Measurements from ENCODE around the gene PMS1. TPM values are rescaled to one million over a fixed set of nuclear protein-coding genes. Genes with fewer than 3 reads are reported as not detected.

The PMS1 gene
- total and polyA plus RNA-seq, 9 of the 15 experiments (the other 6 are each of a cell fraction or from before 2014, with no cell fraction given): 14.5 to 29.8 (median 24.7) TPM

DNA sequence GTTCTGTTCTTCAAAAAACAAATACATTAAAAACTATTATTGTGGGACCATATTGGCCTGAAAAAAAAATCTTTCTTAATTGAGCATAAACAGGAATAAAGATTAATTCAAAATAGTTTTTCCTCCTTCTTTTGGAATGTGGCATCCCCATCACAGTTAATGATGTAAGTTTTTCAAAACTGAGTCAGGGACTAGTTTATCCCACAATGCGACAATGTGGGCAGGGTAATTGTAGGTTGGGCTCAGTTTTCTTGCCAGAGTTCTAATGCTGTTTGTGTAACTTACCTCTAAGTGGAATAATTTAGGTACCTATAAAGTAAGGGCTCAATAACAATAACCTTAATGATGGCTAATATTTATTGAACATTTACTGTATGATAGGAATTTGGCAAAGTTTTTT, 82.0 kb downstream of the PMS1 start:
- intact Hi-C loops (cut with micrococcal nuclease): no loop called here
- no peaks in the 10 kb centered on the region for H3K79me2 ChIP-seq (ENCODE audit: control insufficient read depth, insufficient read depth, low read length)
- no peaks in the 10 kb centered on the region for H3K27me3 ChIP-seq (ENCODE audit: control insufficient read depth in 2 of 2, insufficient read depth in 2 of 2, low read length in 2 of 2)
- no peaks in the 10 kb centered on the region for H3K4me1 ChIP-seq (replicated peaks in 1 of 2; ENCODE audit: control insufficient read depth in 2 of 2, insufficient read depth in 2 of 2, low read length in 2 of 2)
- H3K9me3 ChIP-seq (replicated peaks; ENCODE audit: control insufficient read depth, insufficient read depth, low read depth, low read length): no peaks in the 10 kb centered on the region; the same call in 1 of the 2 replicates
- 100% methylated on average over 1 of the region's 1 CpG for WGBS (ENCODE audit: insufficient coverage, low coverage, missing lambda C conversion rate)
- TF ChIP-seq ZNF444 (CRISPR knock-in tag; IDR thresholded peaks at IDR 0.05): no peak
- TF ChIP-seq EP300 (IDR thresholded peaks at IDR 0.05; ENCODE audit: low read length): no peak
- no peak for TF ChIP-seq BDP1 (IDR thresholded peaks at IDR 0.05; ENCODE audit: insufficient read depth, insufficient read length)
- no peak for TF ChIP-seq RB1 (IDR thresholded peaks at IDR 0.05; ENCODE audit: low read depth)
- no peak for TF ChIP-seq HCFC1 (IDR thresholded peaks at IDR 0.05; ENCODE audit: low read depth, low read length)
- no peak for TF ChIP-seq XRCC3 (IDR thresholded peaks at IDR 0.05)
- TF ChIP-seq STAT5B (CRISPR knock-in tag; IDR thresholded peaks at IDR 0.05): no peak
- no peak for TF ChIP-seq GATA2 (CRISPR knock-in tag; IDR thresholded peaks at IDR 0.05)
- no peak for TF ChIP-seq EZH2 (IDR thresholded peaks at IDR 0.05; ENCODE audit: borderline replicate concordance, low read depth, low read length)
- TF ChIP-seq, protein P1, sequence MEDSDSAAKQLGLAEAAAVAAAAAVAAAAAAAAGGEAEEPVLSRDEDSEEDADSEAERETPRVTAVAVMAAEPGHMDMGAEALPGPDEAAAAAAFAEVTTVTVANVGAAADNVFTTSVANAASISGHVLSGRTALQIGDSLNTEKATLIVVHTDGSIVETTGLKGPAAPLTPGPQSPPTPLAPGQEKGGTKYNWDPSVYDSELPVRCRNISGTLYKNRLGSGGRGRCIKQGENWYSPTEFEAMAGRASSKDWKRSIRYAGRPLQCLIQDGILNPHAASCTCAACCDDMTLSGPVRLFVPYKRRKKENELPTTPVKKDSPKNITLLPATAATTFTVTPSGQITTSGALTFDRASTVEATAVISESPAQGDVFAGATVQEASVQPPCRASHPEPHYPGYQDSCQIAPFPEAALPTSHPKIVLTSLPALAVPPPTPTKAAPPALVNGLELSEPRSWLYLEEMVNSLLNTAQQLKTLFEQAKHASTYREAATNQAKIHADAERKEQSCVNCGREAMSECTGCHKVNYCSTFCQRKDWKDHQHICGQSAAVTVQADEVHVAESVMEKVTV (CRISPR knock-in tag; IDR thresholded peaks at IDR 0.05): no peak
- TF ChIP-seq FOXA3 (CRISPR knock-in tag; conservative IDR thresholded peaks at IDR 0.05 in 1 of 2, IDR thresholded peaks at IDR 0.05 in 1 of 2): no peak
- TF ChIP-seq, protein P2, sequence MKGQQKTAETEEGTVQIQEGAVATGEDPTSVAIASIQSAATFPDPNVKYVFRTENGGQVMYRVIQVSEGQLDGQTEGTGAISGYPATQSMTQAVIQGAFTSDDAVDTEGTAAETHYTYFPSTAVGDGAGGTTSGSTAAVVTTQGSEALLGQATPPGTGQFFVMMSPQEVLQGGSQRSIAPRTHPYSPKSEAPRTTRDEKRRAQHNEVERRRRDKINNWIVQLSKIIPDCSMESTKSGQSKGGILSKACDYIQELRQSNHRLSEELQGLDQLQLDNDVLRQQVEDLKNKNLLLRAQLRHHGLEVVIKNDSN (CRISPR knock-in tag; IDR thresholded peaks at IDR 0.05): no peak
- no peak for TF ChIP-seq KDM5B (IDR thresholded peaks at IDR 0.05; ENCODE audit: insufficient replicate concordance, low read depth, low read length)
- no peak for TF ChIP-seq ZNF551 (CRISPR knock-in tag; IDR thresholded peaks at IDR 0.05)
- TF ChIP-seq, protein P3, sequence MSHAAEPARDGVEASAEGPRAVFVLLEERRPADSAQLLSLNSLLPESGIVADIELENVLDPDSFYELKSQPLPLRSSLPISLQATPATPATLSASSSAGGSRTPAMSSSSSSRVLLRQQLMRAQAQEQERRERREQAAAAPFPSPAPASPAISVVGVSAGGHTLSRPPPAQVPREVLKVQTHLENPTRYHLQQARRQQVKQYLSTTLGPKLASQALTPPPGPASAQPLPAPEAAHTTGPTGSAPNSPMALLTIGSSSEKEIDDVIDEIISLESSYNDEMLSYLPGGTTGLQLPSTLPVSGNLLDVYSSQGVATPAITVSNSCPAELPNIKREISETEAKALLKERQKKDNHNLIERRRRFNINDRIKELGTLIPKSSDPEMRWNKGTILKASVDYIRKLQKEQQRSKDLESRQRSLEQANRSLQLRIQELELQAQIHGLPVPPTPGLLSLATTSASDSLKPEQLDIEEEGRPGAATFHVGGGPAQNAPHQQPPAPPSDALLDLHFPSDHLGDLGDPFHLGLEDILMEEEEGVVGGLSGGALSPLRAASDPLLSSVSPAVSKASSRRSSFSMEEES (CRISPR knock-in tag; IDR thresholded peaks at IDR 0.05): no peak
- no peak overlapping the region for H3K27ac ChIP-seq (ENCODE audit: extremely low read depth, low read depth, low read length)
- H3K4me2 ChIP-seq (ENCODE audit: insufficient read depth, low read length): no peak overlapping the region
- ChIA-PET CTCF (ENCODE audit: low intra/inter-chr PET ratio) (no interaction called here), POLR2A (no interaction called here)
- no peak overlapping the region for H3K9ac ChIP-seq (ENCODE audit: insufficient read depth in 1 of 2, low read depth in 2 of 2, low read length in 2 of 2)
- ATAC-seq (no peak), DNase-seq (ENCODE audit: extremely low read depth in 1 of 4, low spot score in 3 of 4) (no peak), FAIRE-seq (no peak)
- H3K36me3 ChIP-seq (ENCODE audit: control insufficient read depth, insufficient read depth, low read length): peaks cover 26% of the 10 kb centered on the region; the same call in 1 of the 3 replicates
- H3K4me3 ChIP-seq: no peak overlapping the region
- H2AFZ ChIP-seq (ENCODE audit: low read depth, low read length): no peak overlapping the region
- in situ Hi-C loops (cut with MboI): no loop called here
- H3K9me1 ChIP-seq (ENCODE audit: control insufficient read depth, insufficient read depth, low read length): no peaks in the 10 kb centered on the region
- H4K20me1 ChIP-seq (replicated peaks; ENCODE audit: control insufficient read depth, insufficient read depth, low read length): no peaks in the 10 kb centered on the region
- BruUV-seq (replicated peaks): no TSS peak
